Activated CD8-positive, alpha-beta T cell treated with anti-CD3 and anti-CD28 coated beads, Interleukin-2, amount 10 ng/mL, durations not matched to agents 7 days and 5 days (primary cell): ENCODE results near the gene SPRR5. TPM values are rescaled to one million over a fixed set of nuclear protein-coding genes. Genes with fewer than 3 reads are reported as not detected.

ENCODE experiments used
- ATAC-seq: fragments of 150-1000 bp; cut with Tn5 transposase; one replicate; pipeline ENCODE4 v1.10.0; 2021; ENCODE audit warnings: moderate library complexity
- CTCF ChIA-PET: fragments of 350-600 bp; sonication (Branson Sonifier 250); formaldehyde crosslinking; loops from one replicate; lab custom pipeline; 2021; ENCODE audit warnings: antibody characterized with exemption; lab: Charles Lee
- POLR2A ChIA-PET: fragments of 350-600 bp; sonication (Branson Sonifier 250); formaldehyde crosslinking; loops from one replicate; lab custom pipeline; 2021; ENCODE audit warnings: antibody characterized with exemption; lab: Charles Lee
- DNase-seq: peaks from one replicate; pipeline ENCODE4 v3.0.0-alpha.2; 2020
- H3K27ac Mint-ChIP-seq: one replicate; pipeline ENCODE4 v1.8.0; 2021; ENCODE audit warnings: mild to moderate bottlenecking, mixed read lengths
- H3K27me3 Mint-ChIP-seq: one replicate; pipeline ENCODE4 v1.8.0; 2021; ENCODE audit warnings: low read depth, mixed read lengths
- H3K36me3 Mint-ChIP-seq: one replicate; pipeline ENCODE4 v1.8.0; 2021; ENCODE audit warnings: low read depth, mixed read lengths
- H3K4me1 Mint-ChIP-seq: one replicate; pipeline ENCODE4 v1.8.0; 2021; ENCODE audit warnings: low read depth, mixed read lengths
- H3K4me3 Mint-ChIP-seq: one replicate; pipeline ENCODE4 v1.8.0; 2021; ENCODE audit warnings: mild to moderate bottlenecking, mixed read lengths
- H3K9me3 Mint-ChIP-seq: one replicate; pipeline ENCODE4 v1.8.0; 2022; ENCODE audit warnings: mixed read lengths; ENCODE audit not compliant: insufficient read depth
- total RNA-seq, 2 experiments: library from RNA; stranded (reverse); gene quantifications; one replicate each; pipeline ENCODE4 v1.2.3, GENCODE V29; 2021

SPRR5 gene
- total RNA-seq, 2 experiments from 2014 or later, result not detected

- Mint-ChIP-seq H3K27me3 (no peaks in the 10 kb centered on the region), H3K27ac (no peak overlapping the region), H3K4me3 (no peak overlapping the region), H3K9me3 (no peaks in the 10 kb centered on the region), H3K36me3 (no peaks in the 10 kb centered on the region), H3K4me1 (no peaks in the 10 kb centered on the region)
- ChIA-PET CTCF (no interaction called here), POLR2A (no interaction called here)
- no peak for DNase-seq
- ATAC-seq, result no peak
Observed at GRCh38 chr1:152954436-152954835, 7.4 kb downstream of the SPRR5 start.

GRCh38 chr1:152957561-152957960 lies 10.6 kb downstream of the SPRR5 start:
- H3K27me3 Mint-ChIP-seq, result no peaks in the 10 kb centered on the region
- no peaks in the 10 kb centered on the region for H3K4me1 Mint-ChIP-seq
- H3K4me3 Mint-ChIP-seq, result no peak overlapping the region
- H3K27ac Mint-ChIP-seq, result no peak overlapping the region
- ChIA-PET POLR2A (no interaction called here), CTCF (no interaction called here)
- ATAC-seq, result no peak
- no peaks in the 10 kb centered on the region for H3K36me3 Mint-ChIP-seq
- DNase-seq, result no peak
- no peaks in the 10 kb centered on the region for H3K9me3 Mint-ChIP-seq

DNA sequence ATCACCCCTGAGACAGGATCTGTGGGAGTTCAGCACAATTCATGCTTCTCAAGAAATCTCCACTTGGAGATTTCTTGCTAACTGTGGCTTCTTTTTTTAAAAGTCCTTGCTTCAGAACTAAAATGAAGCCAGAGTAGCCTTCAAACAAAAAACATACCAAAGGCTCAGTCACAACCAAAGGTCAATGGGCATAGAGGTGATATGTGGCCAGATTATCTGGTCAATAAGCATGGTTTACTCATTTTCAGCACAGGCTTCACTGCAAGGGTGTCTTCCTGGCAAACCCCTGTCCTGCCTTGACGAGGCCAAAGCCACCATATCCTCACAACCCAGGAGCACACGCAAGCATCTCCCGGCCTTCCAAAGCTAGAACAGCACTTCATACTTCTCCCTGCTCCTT lies 12.3 kb downstream of the SPRR5 start:
- no peaks in the 10 kb centered on the region for H3K27me3 Mint-ChIP-seq
- no peak for ATAC-seq
- ChIA-PET POLR2A (no interaction called here), CTCF (no interaction called here)
- DNase-seq, result no peak
- no peaks in the 10 kb centered on the region for H3K36me3 Mint-ChIP-seq
- no peaks in the 10 kb centered on the region for H3K4me1 Mint-ChIP-seq
- no peak overlapping the region for H3K27ac Mint-ChIP-seq
- no peak overlapping the region for H3K4me3 Mint-ChIP-seq
- no peaks in the 10 kb centered on the region for H3K9me3 Mint-ChIP-seq

DNA sequence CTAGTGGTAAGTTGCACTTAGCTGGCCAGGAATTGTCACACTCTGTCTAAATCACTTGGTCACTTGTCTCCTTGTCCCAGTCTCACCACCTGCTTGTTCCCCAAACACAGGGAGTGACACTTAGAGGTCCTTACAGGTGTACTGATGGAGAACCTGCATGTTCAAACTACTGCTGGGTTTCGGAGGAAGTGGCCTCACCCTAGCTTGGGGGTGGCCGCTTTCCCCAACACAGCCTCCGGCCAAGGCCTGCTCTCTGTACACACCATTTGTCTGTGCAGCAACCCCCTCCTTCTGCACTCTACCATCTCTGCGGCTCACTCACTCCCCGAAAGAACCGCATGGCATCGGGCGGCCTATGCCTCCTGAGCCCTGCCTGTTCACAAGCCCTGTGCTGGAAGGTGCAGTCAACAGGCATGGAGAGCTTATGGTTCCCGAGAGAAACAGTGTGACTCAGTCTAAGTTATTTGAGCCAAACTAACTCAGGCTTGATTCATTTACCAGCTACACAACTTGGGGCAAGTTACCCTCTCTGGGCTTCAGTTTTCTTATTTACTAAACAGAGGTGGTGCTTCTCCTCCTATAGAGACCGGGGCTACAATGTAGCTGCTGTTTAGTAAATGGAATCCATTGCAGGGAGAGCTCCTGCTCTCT lies 12.9 kb downstream of the SPRR5 start:
- Mint-ChIP-seq H3K27me3 (no peaks in the 10 kb centered on the region), H3K36me3 (no peaks in the 10 kb centered on the region), H3K9me3 (no peaks in the 10 kb centered on the region), H3K4me1 (no peaks in the 10 kb centered on the region), H3K27ac (no peak overlapping the region), H3K4me3 (no peak overlapping the region)
- ChIA-PET POLR2A (no interaction called here), CTCF (no interaction called here)
- no peak for DNase-seq
- ATAC-seq, result no peak

DNA sequence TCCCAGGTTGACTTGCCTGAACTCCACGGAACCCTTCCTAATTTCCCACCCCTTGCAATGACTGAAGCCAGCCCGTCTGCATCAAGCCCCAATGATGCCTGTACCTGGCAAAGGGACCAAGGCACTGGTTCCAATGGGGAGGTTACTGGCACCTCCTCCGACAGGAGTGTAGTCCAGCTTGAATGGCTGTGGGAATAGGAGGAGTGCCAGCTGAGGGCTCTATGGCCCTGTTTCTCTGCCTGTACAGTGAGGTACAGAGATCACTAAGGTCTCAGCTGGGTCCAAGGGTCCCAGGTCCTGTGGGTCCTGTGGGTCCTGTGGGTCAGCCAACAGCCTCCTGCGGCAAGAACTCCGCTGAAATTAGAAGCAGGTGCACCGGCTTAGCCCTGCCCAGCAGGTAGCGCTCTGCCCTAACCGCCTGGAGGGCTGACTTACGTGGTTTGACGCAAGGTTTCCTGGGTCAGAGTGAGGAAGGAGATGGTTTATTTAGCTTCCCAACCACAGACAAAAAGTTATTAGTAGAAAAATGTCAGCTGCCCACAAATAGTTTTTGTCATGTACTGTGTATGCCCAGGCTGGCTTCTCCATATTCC lies 13.5 kb downstream of the SPRR5 start:
- ATAC-seq (no peak), DNase-seq (no peak)
- ChIA-PET POLR2A (no interaction called here), CTCF (no interaction called here)
- H3K4me3 Mint-ChIP-seq, result no peak overlapping the region
- H3K9me3 Mint-ChIP-seq, result no peaks in the 10 kb centered on the region
- no peak overlapping the region for H3K27ac Mint-ChIP-seq
- no peaks in the 10 kb centered on the region for H3K27me3 Mint-ChIP-seq
- no peaks in the 10 kb centered on the region for H3K4me1 Mint-ChIP-seq
- H3K36me3 Mint-ChIP-seq, result no peaks in the 10 kb centered on the region

GRCh38 chr1:152961226-152961891 lies 14.4 kb downstream of the SPRR5 start:
- POLR2A ChIA-PET, result no interaction called here
- Mint-ChIP-seq H3K36me3 (no peaks in the 10 kb centered on the region), H3K9me3 (no peaks in the 10 kb centered on the region), H3K4me1 (no peaks in the 10 kb centered on the region), H3K4me3 (no peak overlapping the region), H3K27ac (no peak overlapping the region), H3K27me3 (no peaks in the 10 kb centered on the region)
- CTCF ChIA-PET, result no interaction called here
- ATAC-seq (no peak), DNase-seq (no peak)

DNA sequence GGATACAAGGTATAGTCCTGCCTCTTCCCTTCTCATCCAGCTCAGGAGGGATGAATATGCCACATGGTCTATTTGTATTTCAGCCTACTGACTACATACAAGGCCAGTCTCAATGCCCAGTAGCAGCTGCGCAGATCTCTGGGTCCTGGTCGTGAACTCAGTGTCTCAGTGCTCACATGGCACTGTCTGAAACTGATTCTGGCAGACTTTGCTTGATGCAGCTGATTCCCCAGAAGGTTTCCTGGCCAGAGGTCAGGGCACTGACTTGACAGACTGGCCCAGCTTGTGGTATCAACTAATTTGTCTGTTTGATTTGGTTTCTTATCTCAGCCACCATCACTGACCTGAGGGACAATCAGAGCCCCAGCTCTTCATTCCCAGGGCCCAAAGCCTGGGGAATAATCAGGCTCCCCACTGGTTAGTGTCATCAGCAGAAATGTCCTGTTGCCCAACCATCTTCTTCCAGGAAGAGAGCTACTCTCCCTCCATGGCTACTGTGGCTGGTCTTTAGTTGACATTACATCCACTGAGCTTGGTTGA lies 15.9 kb downstream of the SPRR5 start:
- DNase-seq, result no peak
- Mint-ChIP-seq H3K9me3 (no peaks in the 10 kb centered on the region), H3K27me3 (no peaks in the 10 kb centered on the region), H3K36me3 (no peaks in the 10 kb centered on the region), H3K4me3 (no peak overlapping the region), H3K27ac (no peak overlapping the region), H3K4me1 (no peaks in the 10 kb centered on the region)
- ChIA-PET CTCF (no interaction called here), POLR2A (no interaction called here)
- no peak for ATAC-seq

GRCh38 chr1:152964536-152964935 lies 17.5 kb downstream of the SPRR5 start:
- ChIA-PET POLR2A (no interaction called here), CTCF (no interaction called here)
- Mint-ChIP-seq H3K36me3 (no peaks in the 10 kb centered on the region), H3K4me3 (no peak overlapping the region), H3K27me3 (no peaks in the 10 kb centered on the region), H3K9me3 (no peaks in the 10 kb centered on the region), H3K27ac (no peak overlapping the region), H3K4me1 (no peaks in the 10 kb centered on the region)
- ATAC-seq (no peak), DNase-seq (no peak)

GRCh38 chr1:152965853-152966252 lies 18.8 kb downstream of the SPRR5 start:
- ATAC-seq (no peak), DNase-seq (no peak)
- Mint-ChIP-seq H3K9me3 (no peaks in the 10 kb centered on the region), H3K27ac (no peak overlapping the region), H3K4me1 (no peaks in the 10 kb centered on the region), H3K27me3 (no peaks in the 10 kb centered on the region), H3K36me3 (no peaks in the 10 kb centered on the region), H3K4me3 (no peak overlapping the region)
- ChIA-PET POLR2A (no interaction called here), CTCF (no interaction called here)

DNA sequence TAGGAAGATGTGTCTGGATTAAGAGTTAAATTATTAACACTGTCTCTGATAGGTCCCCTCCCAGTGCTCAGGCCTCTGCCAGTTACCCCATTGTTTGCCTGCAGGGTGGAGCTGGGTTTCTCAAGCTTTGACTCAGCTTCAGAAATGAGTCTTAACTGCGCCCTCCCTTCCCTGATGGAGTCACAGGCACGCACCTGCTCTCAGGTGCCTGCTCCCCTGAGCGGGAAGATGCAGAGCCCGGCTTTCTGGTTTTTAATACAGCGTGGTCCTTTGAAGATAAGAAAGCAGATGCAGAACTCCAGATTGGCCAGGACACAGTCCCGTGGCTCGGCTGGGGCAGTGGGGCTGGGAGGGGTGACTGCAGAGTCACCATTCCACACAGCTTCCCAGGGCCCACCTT lies 20.2 kb downstream of the SPRR5 start:
- H3K36me3 Mint-ChIP-seq, result no peaks in the 10 kb centered on the region

GRCh38 chr1:152968248-152968647 lies 21.2 kb downstream of the SPRR5 start:
- Mint-ChIP-seq H3K4me1 (no peaks in the 10 kb centered on the region), H3K36me3 (no peaks in the 10 kb centered on the region), H3K27me3 (no peaks in the 10 kb centered on the region), H3K4me3 (no peak overlapping the region), H3K9me3 (no peaks in the 10 kb centered on the region), H3K27ac (no peak overlapping the region)
- ChIA-PET POLR2A (no interaction called here), CTCF (no interaction called here)
- no peak for ATAC-seq
- no peak for DNase-seq

More for the DNA sequence above, 20.2 kb downstream of the SPRR5 start:
- H3K9me3 Mint-ChIP-seq, result no peaks in the 10 kb centered on the region
- POLR2A ChIA-PET, result no interaction called here
- no peak overlapping the region for H3K27ac Mint-ChIP-seq
- H3K4me1 Mint-ChIP-seq, result no peaks in the 10 kb centered on the region
- no peak overlapping the region for H3K4me3 Mint-ChIP-seq
- CTCF ChIA-PET, result no interaction called here
- ATAC-seq (no peak), DNase-seq (no peak)
- no peaks in the 10 kb centered on the region for H3K27me3 Mint-ChIP-seq

GRCh38 chr1:152969036-152969435 lies 22.0 kb downstream of the SPRR5 start:
- no peak for DNase-seq
- ChIA-PET CTCF (no interaction called here), POLR2A (no interaction called here)
- no peak for ATAC-seq
- Mint-ChIP-seq H3K4me3 (no peak overlapping the region), H3K36me3 (no peaks in the 10 kb centered on the region), H3K27me3 (no peaks in the 10 kb centered on the region), H3K27ac (no peak overlapping the region), H3K9me3 (no peaks in the 10 kb centered on the region), H3K4me1 (no peaks in the 10 kb centered on the region)
